Activated T-cell treated with anti-CD3 and anti-CD28 coated beads, Interleukin-2, amount 50 U/mL, for 48 hours (primary cell): ENCODE measurements around the gene GYS1.
"Not testable (repeated sequence)": the region's sequence is repeated elsewhere in the genome, so short reads cannot be mapped to it uniquely, and the experiment has no call there.

Experiments used
- DNase-seq, 2 experiments: peaks; one replicate each; pipeline ENCODE4 v3.0.0-alpha.2; 2020

The GYS1 gene

GRCh38 chr19:48993175-48994034 is at the start of gene GYS1, which contains the start of gene RUVBL2:
GYS1 (minus strand) TSS chr19:48993309; CDS start chr19:48993112, 197 bp downstream.
RUVBL2 (plus strand) TSS chr19:48993887; CDS start chr19:48993912, 25 bp downstream.
- DNase-seq, result peak; percentile 99

DNA sequence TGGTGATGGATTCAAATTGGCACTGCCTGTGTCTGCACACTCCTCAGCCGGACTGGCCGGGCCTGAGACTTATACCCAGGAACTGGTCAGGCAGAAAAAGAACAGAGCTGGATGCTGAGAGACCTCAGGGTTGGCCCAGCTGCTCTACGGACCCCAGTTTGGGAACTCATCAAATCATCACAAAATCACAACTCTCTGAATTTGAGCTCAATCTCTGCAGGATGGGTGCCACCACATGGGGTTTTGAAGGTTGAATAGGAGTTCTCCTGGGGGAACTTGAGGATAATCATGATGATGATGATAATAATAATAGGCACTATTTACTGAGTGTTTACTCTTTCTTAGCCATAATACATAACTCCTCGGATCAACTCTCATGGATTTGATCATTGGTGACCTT is 49.6 kb upstream of the GYS1 start:
- not testable (repeated sequence) for DNase-seq

DNA sequence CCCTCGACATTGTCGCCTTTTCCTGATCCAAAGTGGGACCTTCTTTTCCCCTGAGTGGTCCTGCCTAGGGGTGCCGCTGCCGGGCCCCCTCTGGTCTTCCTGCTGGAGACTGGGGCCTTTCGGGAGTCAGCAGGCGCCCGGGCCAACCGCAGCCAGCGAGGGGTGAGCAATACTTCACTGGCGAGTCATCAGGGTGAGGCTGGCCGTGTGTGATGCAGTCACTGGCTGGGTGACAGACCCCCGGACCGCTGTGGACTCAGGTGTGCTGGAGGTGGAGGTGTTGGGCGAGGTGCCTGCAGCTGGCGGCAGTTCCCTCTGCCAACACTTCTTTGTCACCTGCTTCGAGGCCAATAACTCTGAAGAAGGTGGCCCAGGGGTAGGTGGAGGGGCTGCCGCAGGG is 49.1 kb upstream of the GYS1 start:
- no peak for DNase-seq

DNA sequence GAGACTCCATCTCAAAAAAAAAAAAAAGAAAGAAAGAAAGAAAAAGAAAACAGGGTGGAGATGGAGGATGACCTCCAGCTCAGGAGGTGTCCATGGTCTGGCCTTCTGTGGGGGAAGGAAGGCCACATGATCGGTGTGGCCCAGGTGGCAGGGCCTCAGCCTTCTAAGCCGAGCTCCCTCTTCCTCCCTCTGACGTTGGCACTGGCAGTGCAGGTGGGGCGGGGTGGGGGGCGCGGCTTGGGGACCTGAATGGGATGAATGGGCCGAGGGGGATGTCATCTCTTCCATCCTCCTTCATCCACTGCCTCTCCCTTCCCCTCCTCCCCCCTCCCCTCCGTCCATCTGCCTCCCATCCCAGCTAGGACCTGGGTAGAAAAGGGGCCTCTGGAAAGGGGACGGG is 46.6 kb upstream of the GYS1 start:
- DNase-seq, result not testable (repeated sequence)

DNA sequence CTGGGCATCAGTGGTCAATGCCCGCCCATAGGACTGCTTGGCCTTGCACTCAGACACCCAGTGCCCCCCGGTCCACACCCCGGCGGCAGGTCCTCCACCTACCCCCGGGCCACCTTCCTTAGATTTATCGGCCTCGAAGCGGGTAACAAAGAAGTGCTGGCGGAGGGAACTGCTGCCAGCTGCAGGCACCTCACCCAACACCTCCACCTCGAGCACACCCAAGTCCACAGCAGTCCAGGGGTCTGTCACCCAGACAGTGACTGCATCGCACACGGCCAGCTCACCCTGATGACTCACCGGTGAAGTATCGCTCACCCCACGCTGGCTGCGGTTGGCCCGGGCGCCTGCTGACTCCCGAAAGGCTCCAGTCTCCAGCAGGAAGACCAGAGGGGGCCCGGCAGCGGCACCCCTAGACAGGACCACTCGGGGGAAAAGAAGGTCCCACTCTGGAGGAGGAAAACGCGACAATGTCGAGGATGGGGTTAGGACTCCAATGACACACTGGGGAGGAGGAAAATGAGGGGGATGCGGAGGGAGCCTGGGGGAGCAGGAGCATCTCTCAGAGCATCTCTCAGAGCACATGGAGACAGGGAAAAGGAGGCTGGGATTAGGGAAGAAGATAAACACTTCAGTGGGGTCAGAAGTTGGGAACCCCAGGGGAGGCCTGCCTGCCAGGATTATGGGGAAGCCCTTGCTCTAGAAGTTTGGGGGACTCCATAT is 45.6 kb upstream of the GYS1 start:
- DNase-seq, result not testable (repeated sequence)

DNA sequence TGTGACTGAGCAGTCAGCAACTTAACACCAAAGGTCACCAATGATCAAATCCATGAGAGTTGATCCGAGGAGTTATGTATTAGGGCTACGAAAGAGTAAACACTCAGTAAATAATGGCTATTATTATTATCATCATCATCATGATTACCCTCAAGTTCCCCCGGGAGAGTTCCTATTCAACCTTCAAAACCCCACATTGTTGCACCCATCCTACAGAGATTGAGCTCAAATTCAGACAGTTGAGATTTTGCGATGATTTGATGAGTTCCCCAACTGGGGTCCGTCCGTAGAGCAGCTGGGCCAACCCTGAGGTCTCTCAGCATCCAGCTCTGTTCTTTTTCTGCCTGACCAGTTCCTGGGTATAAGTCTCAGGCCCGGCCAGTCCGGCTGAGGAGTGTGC is 45.0 kb upstream of the GYS1 start:
- DNase-seq, result not testable (repeated sequence)

- peak; percentile 83 to 84 for DNase-seq
Measured at GRCh38 chr19:49036815-49037214, 43.7 kb upstream of the GYS1 start, which contains the start of gene CGB1. CGB1 (minus strand) TSS chr19:49036895; CDS start chr19:49036711, 184 bp downstream.

- peak; percentile 94 to 96 for DNase-seq
Measured at GRCh38 chr19:49031642-49032301, 38.7 kb upstream of the GYS1 start, which contains the start of gene CGB2. CGB2 (plus strand) TSS chr19:49031890; CDS start chr19:49032096, 206 bp downstream.

DNA sequence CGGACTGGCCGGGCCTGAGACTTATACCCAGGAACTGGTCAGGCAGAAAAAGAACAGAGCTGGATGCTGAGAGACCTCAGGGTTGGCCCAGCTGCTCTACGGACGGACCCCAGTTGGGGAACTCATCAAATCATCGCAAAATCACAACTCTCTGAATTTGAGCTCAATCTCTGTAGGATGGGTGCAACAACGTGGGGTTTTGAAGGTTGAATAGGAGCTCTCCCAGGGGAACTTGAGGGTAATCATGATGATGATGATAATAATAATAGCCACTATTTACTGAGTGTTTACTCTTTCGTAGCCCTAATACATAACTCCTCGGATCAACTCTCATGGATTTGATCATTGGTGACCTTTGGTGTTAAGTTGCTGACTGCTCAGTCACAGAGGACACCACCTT is 37.2 kb upstream of the GYS1 start:
- not testable (repeated sequence) for DNase-seq

- not testable (repeated sequence) for DNase-seq
Measured at GRCh38 chr19:49029749-49030148, 36.6 kb upstream of the GYS1 start.

GRCh38 chr19:49028686-49029085 is 35.6 kb upstream of the GYS1 start:
- DNase-seq, result not testable (repeated sequence)

DNA sequence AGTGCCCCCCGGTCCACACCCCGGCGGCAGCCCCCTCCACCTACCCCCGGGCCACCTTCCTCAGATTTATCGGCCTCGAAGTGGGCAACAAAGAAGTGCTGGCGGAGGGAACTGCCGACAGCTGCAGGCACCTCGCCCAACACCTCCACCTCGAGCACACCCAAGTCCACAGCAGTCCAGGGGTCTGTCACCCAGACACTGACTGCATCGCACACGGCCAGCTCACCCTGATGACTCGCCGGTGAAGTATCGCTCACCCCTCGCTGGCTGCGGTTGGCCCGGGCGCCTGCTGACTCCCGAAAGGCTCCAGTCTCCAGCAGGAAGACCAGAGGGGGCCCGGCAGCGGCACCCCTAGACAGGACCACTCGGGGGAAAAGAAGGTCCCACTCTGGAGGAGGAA is 32.5 kb upstream of the GYS1 start:
- DNase-seq, result not testable (repeated sequence)

DNA sequence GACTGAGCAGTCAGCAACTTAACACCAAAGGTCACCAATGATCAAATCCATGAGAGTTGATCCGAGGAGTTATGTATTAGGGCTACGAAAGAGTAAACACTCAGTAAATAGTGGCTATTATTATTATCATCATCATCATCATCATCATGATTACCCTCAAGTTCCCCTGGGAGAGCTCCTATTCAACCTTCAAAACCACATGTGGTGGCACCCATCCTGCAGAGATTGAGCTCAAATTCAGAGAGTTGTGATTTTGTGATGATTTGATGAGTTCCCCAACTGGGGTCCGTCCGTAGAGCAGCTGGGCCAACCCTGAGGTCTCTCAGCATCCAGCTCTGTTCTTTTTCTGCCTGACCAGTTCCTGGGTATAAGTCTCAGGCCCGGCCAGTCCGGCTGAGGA is 32.0 kb upstream of the GYS1 start:
- DNase-seq, result not testable (repeated sequence)

GRCh38 chr19:49024233-49024632 is 31.1 kb upstream of the GYS1 start, which contains the start of gene CGB3:
CGB3 (minus strand) TSS chr19:49024333; CDS start chr19:49023971, 362 bp downstream.
- DNase-seq, result not testable (repeated sequence)

GRCh38 chr19:49022116-49022515 is 29.0 kb upstream of the GYS1 start:
- no peak for DNase-seq

GRCh38 chr19:49020931-49021895 is 28.1 kb upstream of the GYS1 start:
- DNase-seq, result no peak

GRCh38 chr19:49020342-49020741 is 27.2 kb upstream of the GYS1 start:
- DNase-seq, result no peak

DNA sequence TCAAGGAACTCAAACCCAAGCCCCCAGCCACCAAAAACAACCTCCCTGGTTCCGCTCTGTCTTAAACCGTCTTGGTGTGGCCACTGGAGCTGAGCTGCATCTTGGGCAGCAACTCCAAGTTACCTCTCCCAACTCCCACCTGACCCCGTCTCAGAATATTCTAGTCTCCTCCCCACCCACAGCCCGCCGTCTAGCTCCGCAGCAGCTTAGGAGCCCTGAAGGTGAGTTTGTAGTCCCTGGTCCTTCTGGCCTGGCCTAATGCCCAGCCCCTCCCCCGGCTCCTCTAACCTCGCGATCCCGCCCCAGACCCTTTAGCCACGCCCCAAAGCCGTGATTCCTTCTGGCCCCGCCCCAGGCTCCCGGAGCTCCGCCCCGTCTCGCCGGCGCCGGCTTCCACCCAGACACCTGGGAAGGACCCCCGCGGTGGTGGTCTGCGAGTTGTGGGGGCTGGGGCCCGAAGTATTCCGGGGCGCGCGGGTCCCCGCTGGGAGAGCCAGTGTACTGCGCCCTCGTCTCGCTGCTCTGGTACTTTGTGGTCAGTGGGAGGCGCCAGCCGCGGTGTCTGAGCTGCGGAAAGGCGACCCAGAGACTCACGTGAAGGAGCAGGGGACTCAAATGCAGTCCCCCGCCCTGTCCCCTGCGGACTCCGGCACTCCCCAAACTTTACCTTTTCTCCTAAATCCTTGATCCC is 26.3 kb upstream of the GYS1 start:
- peak; percentile 83 to 84 for DNase-seq

- peak; percentile 41 to 43 for DNase-seq
Measured at GRCh38 chr19:49018388-49019241, 25.5 kb upstream of the GYS1 start.
